A673 (cell line): ENCODE data around the gene APLNR. TPM values are rescaled to one million over a fixed set of nuclear protein-coding genes. Genes with fewer than 3 reads are reported as not detected.

Experiments
- BruUV-seq: library from RNA; stranded (reverse); fragments of 400-500 nt; replicated peaks from 2 replicates; lab custom pipeline; 2021; lab: Mats Ljungman, UMichigan
- CTCF ChIA-PET: fragments of 300-600 bp; sonication (Branson Sonifier 250); formaldehyde crosslinking; loops from one replicate; lab custom pipeline; 2022; ENCODE audit warnings: antibody characterized with exemption; lab: Charles Lee
- POLR2A ChIA-PET: fragments of 300-600 bp; sonication (Branson Sonifier 250); formaldehyde crosslinking; loops from one replicate; lab custom pipeline; 2022; ENCODE audit warnings: antibody characterized with exemption; ENCODE audit not compliant: low non-redundant PET; lab: Charles Lee
- DNase-seq: peaks from one replicate; pipeline ENCODE4 v3.0.0-alpha.2; 2015; ENCODE audit warnings: low spot score
- H3K27ac ChIP-seq: fragments of 200-600 bp; sonication (generic); 2 replicates; pipeline ENCODE4 v1.5.1; 2016; ENCODE audit warnings: mixed run types, low read depth, mild to moderate bottlenecking, mixed read lengths, antibody characterized with exemption, low read length; ENCODE audit not compliant: poor library complexity, severe bottlenecking
- H3K27me3 ChIP-seq: fragments of 200-600 bp; sonication (generic); replicated peaks from 2 replicates; pipeline ENCODE4 v1.6.1; 2017; ENCODE audit warnings: mixed run types, low read depth, mild to moderate bottlenecking, mixed read lengths, antibody characterized with exemption, low read length; ENCODE audit not compliant: insufficient read depth, poor library complexity
- H3K36me3 ChIP-seq: fragments of 200-600 bp; sonication (generic); 2 replicates; pipeline ENCODE4 v1.6.1; 2016; ENCODE audit warnings: mixed run types, mild to moderate bottlenecking, mixed read lengths, antibody characterized with exemption, low read length; ENCODE audit not compliant: insufficient read depth, poor library complexity, severe bottlenecking
- H3K4me1 ChIP-seq: fragments of 200-600 bp; sonication (generic); 2 replicates; pipeline ENCODE4 v1.6.1; 2017; ENCODE audit warnings: mixed run types, mild to moderate bottlenecking, mixed read lengths, antibody characterized with exemption, low read length; ENCODE audit not compliant: insufficient read depth, poor library complexity, severe bottlenecking
- H3K4me3 ChIP-seq: fragments of 200-600 bp; sonication (generic); 2 replicates; pipeline ENCODE4 v1.5.1; 2016; ENCODE audit warnings: low read depth, mixed run types, mild to moderate bottlenecking, mixed read lengths, low read length; ENCODE audit not compliant: poor library complexity, severe bottlenecking
- H3K9me3 ChIP-seq: fragments of 200-600 bp; sonication (generic); 2 replicates; pipeline ENCODE4 v1.6.1; 2016; ENCODE audit warnings: mixed run types, low read depth, mild to moderate bottlenecking, mixed read lengths, antibody characterized with exemption, low read length; ENCODE audit not compliant: poor library complexity, severe bottlenecking
- EZH2 ChIP-seq: fragments of 200-600 bp; sonication (generic); IDR thresholded peaks from 2 replicates; pipeline ENCODE4 v1.6.1; 2017; ENCODE audit warnings: borderline replicate concordance, low read depth, mild to moderate bottlenecking, mixed read lengths, antibody characterized with exemption, low read length; ENCODE audit not compliant: poor library complexity, severe bottlenecking
- intact Hi-C: fragments of 100-400 bp; cut with micrococcal nuclease; formaldehyde crosslinking; loops from one replicate; pipeline ENCODE4 v1.10.0; 2022; ENCODE audit not compliant: unreplicated experiment
- total RNA-seq: library from RNA; stranded (reverse); gene quantifications from 2 replicates; pipeline ENCODE4 v1.2.3, GENCODE V29; 2021
- TF ChIP-seq, protein P1 (sequence below): fragments of 300-800, 200-600 bp; sonication (generic); conservative IDR thresholded peaks from 2 replicates; pipeline ENCODE4 v1.5.1; 2017; ENCODE audit warnings: low read depth, mild to moderate bottlenecking, antibody characterized with exemption, low read length, moderate library complexity, mixed read lengths

The APLNR gene
- total RNA-seq, 1 experiment from 2014 or later, result 0.67 TPM

DNA sequence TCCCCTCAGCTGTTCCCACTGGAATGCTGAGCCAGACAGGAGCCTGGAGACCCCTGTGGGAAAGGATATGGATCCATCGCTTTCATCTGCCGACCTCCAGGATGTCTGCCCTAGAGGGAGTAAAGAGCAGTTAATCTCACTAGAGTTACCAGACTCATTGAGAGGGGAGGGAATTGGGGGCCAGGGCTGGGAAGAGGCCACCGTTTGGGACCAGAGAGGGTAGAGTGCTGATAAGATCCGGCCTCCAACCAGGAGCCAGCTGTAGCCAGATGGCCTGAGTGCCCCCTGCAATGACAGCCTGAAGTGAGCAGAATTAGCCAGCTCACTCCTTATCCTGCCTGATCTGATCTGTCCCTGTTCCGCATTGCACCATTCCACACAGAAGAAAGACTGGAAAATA, 3.7 kb upstream of the APLNR start:
- Histone ChIP-seq H3K4me3 (no peak overlapping the region), H3K27ac (no peak overlapping the region), H3K9me3 (no peaks in the 10 kb centered on the region), H3K4me1 (peaks cover 4% of the 10 kb centered on the region), H3K27me3 (no peaks in the 10 kb centered on the region), H3K36me3 (no peaks in the 10 kb centered on the region)
- no peak for DNase-seq
- BruUV-seq, result no TSS peak
- intact Hi-C loops, result no loop called here
- CTCF ChIA-PET, result no interaction called here
- TF ChIP-seq EZH2, result no peak
- TF ChIP-seq, protein P1, sequence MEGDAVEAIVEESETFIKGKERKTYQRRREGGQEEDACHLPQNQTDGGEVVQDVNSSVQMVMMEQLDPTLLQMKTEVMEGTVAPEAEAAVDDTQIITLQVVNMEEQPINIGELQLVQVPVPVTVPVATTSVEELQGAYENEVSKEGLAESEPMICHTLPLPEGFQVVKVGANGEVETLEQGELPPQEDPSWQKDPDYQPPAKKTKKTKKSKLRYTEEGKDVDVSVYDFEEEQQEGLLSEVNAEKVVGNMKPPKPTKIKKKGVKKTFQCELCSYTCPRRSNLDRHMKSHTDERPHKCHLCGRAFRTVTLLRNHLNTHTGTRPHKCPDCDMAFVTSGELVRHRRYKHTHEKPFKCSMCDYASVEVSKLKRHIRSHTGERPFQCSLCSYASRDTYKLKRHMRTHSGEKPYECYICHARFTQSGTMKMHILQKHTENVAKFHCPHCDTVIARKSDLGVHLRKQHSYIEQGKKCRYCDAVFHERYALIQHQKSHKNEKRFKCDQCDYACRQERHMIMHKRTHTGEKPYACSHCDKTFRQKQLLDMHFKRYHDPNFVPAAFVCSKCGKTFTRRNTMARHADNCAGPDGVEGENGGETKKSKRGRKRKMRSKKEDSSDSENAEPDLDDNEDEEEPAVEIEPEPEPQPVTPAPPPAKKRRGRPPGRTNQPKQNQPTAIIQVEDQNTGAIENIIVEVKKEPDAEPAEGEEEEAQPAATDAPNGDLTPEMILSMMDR, result no peak
- POLR2A ChIA-PET, result no interaction called here

DNA sequence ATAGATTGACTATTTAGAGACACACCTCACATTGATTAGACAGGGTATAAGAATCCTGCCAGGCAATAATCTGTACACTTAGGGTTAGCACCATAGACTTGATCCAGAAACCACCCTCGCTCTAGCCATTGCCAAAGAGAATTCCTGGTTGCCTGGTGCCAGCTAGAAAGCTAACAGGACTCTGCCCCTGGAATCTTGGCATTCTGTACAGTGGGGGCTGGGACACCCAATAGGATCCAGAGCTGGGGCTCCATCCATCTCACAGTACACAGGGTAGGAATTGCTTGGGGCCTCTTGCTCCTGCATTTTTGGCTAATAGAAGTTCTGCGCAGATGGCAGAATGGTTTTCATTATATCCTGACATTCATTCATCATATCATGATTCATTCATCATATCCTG, 3.0 kb upstream of the APLNR start:
- intact Hi-C loops, result no loop called here
- ChIA-PET POLR2A (no interaction called here), CTCF (interaction anchor here (0.6 kb wide), 1 partner anchor 10 kb away, joined by 3 read pairs; no protein-coding TSS in a partner anchor)
- H3K9me3 ChIP-seq, result no peaks in the 10 kb centered on the region
- no TSS peak for BruUV-seq
- H3K36me3 ChIP-seq, result no peaks in the 10 kb centered on the region
- H3K27ac ChIP-seq, result no peak overlapping the region
- H3K27me3 ChIP-seq, result no peaks in the 10 kb centered on the region
- TF ChIP-seq, protein P1, result no peak
- no peak for TF ChIP-seq EZH2
- H3K4me3 ChIP-seq, result no peak overlapping the region
- peaks cover 4% of the 10 kb centered on the region for H3K4me1 ChIP-seq
- DNase-seq, result no peak

DNA sequence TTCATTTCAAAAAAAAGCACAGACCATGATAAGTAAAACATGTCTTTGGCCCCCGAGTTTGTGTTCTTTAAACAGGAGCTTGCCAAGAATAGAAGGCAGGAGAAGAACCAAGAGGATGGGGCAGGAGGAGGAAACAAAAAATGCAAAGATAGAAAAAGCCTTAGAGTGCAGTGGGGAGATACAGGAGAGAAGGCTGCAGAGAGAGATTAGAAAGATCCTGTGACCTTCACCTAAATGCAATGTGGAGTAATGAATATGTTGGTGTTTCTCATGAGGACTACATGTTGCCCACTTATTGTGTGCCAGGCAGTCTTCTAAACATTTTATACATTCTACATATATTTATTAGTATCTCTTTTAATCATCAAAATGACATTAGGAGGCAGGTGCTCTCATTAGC, 2.3 kb upstream of the APLNR start:
- no peaks in the 10 kb centered on the region for H3K36me3 ChIP-seq
- H3K4me1 ChIP-seq, result peaks cover 4% of the 10 kb centered on the region
- ChIA-PET POLR2A (no interaction called here), CTCF (interaction anchor here (0.6 kb wide), 1 partner anchor 10 kb away, joined by 3 read pairs; no protein-coding TSS in a partner anchor)
- TF ChIP-seq, protein P1, result no peak
- no peak for TF ChIP-seq EZH2
- H3K4me3 ChIP-seq, result no peak overlapping the region
- H3K27me3 ChIP-seq, result no peaks in the 10 kb centered on the region
- BruUV-seq, result no TSS peak
- intact Hi-C loops, result no loop called here
- no peaks in the 10 kb centered on the region for H3K9me3 ChIP-seq
- no peak overlapping the region for H3K27ac ChIP-seq
- DNase-seq, result no peak
